Heart right ventricle (tissue), 16 donors: ENCODE results near the gene RAB31. TPM values are rescaled to one million over a fixed set of nuclear protein-coding genes. Genes with fewer than 3 reads are reported as not detected.

Experiments used
- ATAC-seq, 8 donors: fragments of 200-7000 bp; cut with Tn5 transposase; one replicate each; pipeline ENCODE4 v1.9.1; 2020; ENCODE audit warnings: mild to moderate bottlenecking in 8 of 8, moderate library complexity in 8 of 8, moderate number of reproducible peaks in 1 of 8
- DNase-seq, 2 donors: peaks; one replicate each; pipeline ENCODE4 v3.0.0-alpha.2; 2020
- H3K27ac ChIP-seq, 10 donors: fragments of 200-600 bp; sonication (generic) in 2 of 10; one replicate each; pipeline versions ENCODE4 v1.5.0 to v1.8.0; 2020 to 2022; ENCODE audit warnings: mild to moderate bottlenecking in 3 of 10
- H3K27me3 ChIP-seq, 7 donors: fragments of 200-600 bp; one replicate each; pipeline ENCODE4 v1.8.0; 2021 to 2022; ENCODE audit warnings: mild to moderate bottlenecking in 2 of 7
- H3K36me3 ChIP-seq, 9 donors: fragments of 200-600 bp; sonication (generic) in 1 of 9; one replicate each; pipeline versions ENCODE4 v1.5.0 to v1.8.0; 2020 to 2022; ENCODE audit warnings: mild to moderate bottlenecking in 2 of 9
- H3K4me1 ChIP-seq, 9 donors: fragments of 200-600 bp; sonication (generic) in 1 of 9; one replicate each; pipeline versions ENCODE4 v1.5.0 to v1.8.0; 2020 to 2022; ENCODE audit warnings: mild to moderate bottlenecking in 4 of 9
- H3K4me3 ChIP-seq, 10 donors: fragments of 200-600 bp; sonication (generic) in 2 of 10; one replicate each; pipeline versions ENCODE4 v1.5.0 to v1.8.0; 2020 to 2022; ENCODE audit warnings: mild to moderate bottlenecking in 7 of 10, moderate library complexity in 2 of 10
- H3K9me3 ChIP-seq, 11 donors: fragments of 200-600 bp in 10 of 11; sonication (generic) in 2 of 11; one replicate each; pipeline versions ENCODE4 v1.5.0 to v1.8.0; 2013 to 2022; ENCODE audit warnings: mild to moderate bottlenecking in 2 of 11, control low read depth in 1 of 11, moderate library complexity in 1 of 11
- CTCF ChIP-seq, 9 donors: fragments of 200-600 bp; sonication (generic) in 2 of 9; IDR thresholded peaks; one replicate each; pipeline versions ENCODE4 v1.5.0 to v1.8.0; 2021 to 2022; ENCODE audit warnings: antibody characterized with exemption in 9 of 9, mild to moderate bottlenecking in 5 of 9, moderate library complexity in 1 of 9
- WGBS, 2 donors: extraction: QIAGEN DNeasy Blood & Tissue Kit; methylation state at CpG; one replicate each; pipeline ENCODE4 v1.1.7; 2013; ENCODE audit warnings: inconsistent platforms in 1 of 2; 5-methylcytosine and 5-hydroxymethylcytosine counted together
- intact Hi-C, 10 donors: fragments of 100-400 bp; cut with DNase I; formaldehyde crosslinking; loops; one replicate each; pipeline versions ENCODE4 v1.11.1 to v1.14.2; 2022
- polyA plus RNA-seq, 2 donors: library from polyadenylated mRNA; stranded (reverse); fragments of 200-250 nt; gene quantifications; one replicate each; pipeline ENCODE4 v1.2.3, GENCODE V29; 2013
- total RNA-seq, 10 donors: library from RNA; stranded (reverse); fragmentation: NEBNext Ultra II Directional in 3 of 10; extraction: Animal tissue kit (Norgen Biotek cat#: 25700) in 3 of 10; gene quantifications; one replicate each; pipeline versions ENCODE4 v1.2.1 to v1.2.4, GENCODE V29; 2021 to 2023
- donor health status: Arrhythmogenic right ventricular cardiomyopathy.
- donor health status: ischemic (EF 13 %, LVEDD 7.1; RV severe dilation, severe dysfunction).
- donor health status: healthy with polysubstance abuse.
- donor health status: DM: no; HTN: yes; CAD: no.
- donor health status: DM: no; HTN: no; CAD: no.
- donor health status: ischemic (EF 25% LVEDD 6.9; RV normal size, moderate dysfunction).
- donor health status: ischemic (EF 25% LVEDD 5.7; RV mildly dilated, moderate dysfunction).
- donor health status: healthy.
- donor health status: DM: yes; HTN: yes; CAD: no.
- donor health status: Ischemic cardiomyopathy.
- donor health status: ischemic (EF 35%, LVEDD 5.7; RV mildly dilated, moderate dysfunction).
- donor health status: nonischemic (EF 11% LVEDD 7.7; RV severe dilation, severe dysfunction).
- donor health status: DM: yes; HTN: yes; CAD: no.
- donor health status: PGD.
- donor health status: ischemic (EF 29% LVEDD 5.4; RV normal size, mild dysfunction).
- donor health status: nonischemic (EF 23%, LVEDD 6.1; RV moderate dilation, normal function).

RAB31 gene
- total and polyA plus RNA-seq, 12 donors = 4.5 to 47.8 (median 16.6) TPM

- peak in 1 of 8 donors; percentile 29 for ATAC-seq
- 78 to 92% methylated on average over 3 of the region's 3 CpGs for WGBS, 2 donors
These were observed 14.6 kb downstream of the RAB31 start for GRCh38 chr18:9722691-9723090.

GRCh38 chr18:9724797-9725585, 16.9 kb downstream of the RAB31 start:
- H3K9me3 ChIP-seq = peaks cover 0 to 4% (median 0%) of the 10 kb centered on the region in 11 donors

More at GRCh38 chr18:9722691-9723090, 14.6 kb downstream of the RAB31 start:
- peaks cover 0 to 31% (median 0%) of the 10 kb centered on the region in 9 donors for H3K36me3 ChIP-seq
- H3K27ac ChIP-seq = no peak overlapping the region
- no peak for DNase-seq
- no peaks in the 10 kb centered on the region for H3K27me3 ChIP-seq
- no peak overlapping the region for H3K4me3 ChIP-seq
- peaks cover 0 to 22% (median 0%) of the 10 kb centered on the region in 9 donors for H3K4me1 ChIP-seq
- H3K9me3 ChIP-seq = peaks cover 0 to 4% (median 0%) of the 10 kb centered on the region in 11 donors
- intact Hi-C loops = no loop called here
- no peak for TF ChIP-seq CTCF (IDR thresholded peaks at IDR 0.05)

GRCh38 chr18:9726175-9726574, 18.1 kb downstream of the RAB31 start:
- no peak overlapping the region for H3K27ac ChIP-seq
- TF ChIP-seq CTCF (IDR thresholded peaks at IDR 0.05) = no peak
- intact Hi-C loops = no loop called here
- WGBS, 2 donors = 92 to 95% methylated on average over 5 of the region's 5 CpGs
- H3K9me3 ChIP-seq = peaks cover 0 to 4% (median 0%) of the 10 kb centered on the region in 11 donors
- H3K36me3 ChIP-seq = peaks cover 0 to 29% (median 0%) of the 10 kb centered on the region in 9 donors
- H3K27me3 ChIP-seq = no peaks in the 10 kb centered on the region
- no peak overlapping the region for H3K4me3 ChIP-seq
- DNase-seq = no peak
- ATAC-seq = no peak
- peaks cover 0 to 6% (median 0%) of the 10 kb centered on the region in 9 donors for H3K4me1 ChIP-seq

More at GRCh38 chr18:9724797-9725585, 16.9 kb downstream of the RAB31 start:
- no peak overlapping the region for H3K27ac ChIP-seq
- H3K36me3 ChIP-seq = peaks cover 0 to 29% (median 0%) of the 10 kb centered on the region in 9 donors
- intact Hi-C loops = no loop called here
- H3K27me3 ChIP-seq = no peaks in the 10 kb centered on the region
- 97 to 98% methylated on average over 5 of the region's 5 CpGs for WGBS, 2 donors
- H3K4me1 ChIP-seq = peaks cover 0 to 6% (median 0%) of the 10 kb centered on the region in 9 donors
- ATAC-seq (no peak), DNase-seq (no peak)
- no peak overlapping the region for H3K4me3 ChIP-seq
- no peak for TF ChIP-seq CTCF (IDR thresholded peaks at IDR 0.05)

- Histone ChIP-seq H3K4me3 (no peak overlapping the region), H3K36me3 (peaks cover 0 to 31% (median 0%) of the 10 kb centered on the region in 9 donors), H3K4me1 (peaks cover 0 to 6% (median 0%) of the 10 kb centered on the region in 9 donors), H3K27ac (no peak overlapping the region), H3K9me3 (peaks cover 0 to 4% (median 0%) of the 10 kb centered on the region in 11 donors), H3K27me3 (no peaks in the 10 kb centered on the region)
- no peak for DNase-seq
- 85 to 87% methylated on average over 2 of the region's 2 CpGs for WGBS, 2 donors
- ATAC-seq = no peak
- intact Hi-C loops = no loop called here
- TF ChIP-seq CTCF (IDR thresholded peaks at IDR 0.05) = no peak
These were observed 18.8 kb downstream of the RAB31 start for GRCh38 chr18:9726936-9727335.
